ENCODE data around the gene MLLT10. TPM values are rescaled to one million over a fixed set of nuclear protein-coding genes. Genes with fewer than 3 reads are reported as not detected.
A peak's percentile ranks its signal among the peaks of the same experiment; 100 is the strongest.

The MLLT10 gene
- total and polyA plus RNA-seq, 9 of the 15 experiments (the other 6 are each of a cell fraction or from before 2014, with no cell fraction given): 18.8 to 81.4 (median 64.2) TPM

DNA sequence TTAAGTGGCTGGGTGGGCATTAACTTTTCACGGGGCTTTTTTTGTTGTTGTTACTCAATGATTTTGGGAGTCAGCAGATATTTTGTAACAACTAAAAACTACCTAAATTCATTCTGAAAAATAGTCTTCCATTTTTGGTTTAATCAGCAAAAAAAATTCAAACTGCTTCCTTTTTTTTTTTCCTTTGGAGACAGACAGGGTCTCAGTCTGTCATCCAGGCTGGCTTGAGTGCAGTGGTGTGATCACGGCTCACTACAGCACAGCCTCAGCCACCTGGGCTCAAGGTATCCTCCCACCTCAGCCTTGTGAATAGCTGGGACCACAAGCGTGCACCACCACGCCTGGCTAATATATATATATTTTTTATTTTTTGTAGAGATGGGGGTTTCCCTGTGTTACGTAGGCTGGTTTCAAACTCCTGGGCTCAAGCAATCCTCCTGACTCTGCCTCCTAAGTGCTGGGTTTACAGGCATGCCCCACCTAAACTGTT is 45.0 kb upstream of the MLLT10 start:
- H3K36me3 ChIP-seq (ENCODE audit: control insufficient read depth, insufficient read depth, low read length): no peaks in the 10 kb centered on the region
- no peak overlapping the region for H3K27ac ChIP-seq (ENCODE audit: extremely low read depth, low read depth, low read length)
- WGBS (ENCODE audit: insufficient coverage, low coverage, missing lambda C conversion rate): 27% methylated on average over 5 of the region's 5 CpGs
- FAIRE-seq (no peak), DNase-seq (ENCODE audit: extremely low read depth in 1 of 4, low spot score in 3 of 4) (no peak), ATAC-seq (peak; percentile 60)
- no peak overlapping the region for H3K9ac ChIP-seq (ENCODE audit: insufficient read depth in 1 of 2, low read depth in 2 of 2, low read length in 2 of 2)
- TF ChIP-seq MAFF (IDR thresholded peaks at IDR 0.05; ENCODE audit: low read length) (peak; percentile 53; the same call in 1 of the 2 replicates), NFATC3 (IDR thresholded peaks at IDR 0.05) (no peak), BRD4 (IDR thresholded peaks at IDR 0.05) (no peak), MAFG (tag; conservative IDR thresholded peaks at IDR 0.05) (peak; percentile 70), ZNF316 (IDR thresholded peaks at IDR 0.05) (peak; percentile 90), ZBTB1 (CRISPR knock-in tag; IDR thresholded peaks at IDR 0.05; ENCODE audit: borderline replicate concordance, low read depth) (no peak), C11orf30 (IDR thresholded peaks at IDR 0.05; ENCODE audit: low read depth) (peak; percentile 75; the same call in 1 of the 2 replicates)
- no peaks in the 10 kb centered on the region for H4K20me1 ChIP-seq (replicated peaks; ENCODE audit: control insufficient read depth, insufficient read depth, low read length)
- in situ Hi-C loops (cut with MboI): loop anchor here (25.0 kb wide), 1 partner anchor 448 kb away; no protein-coding TSS in a partner anchor
- H3K79me2 ChIP-seq (ENCODE audit: control insufficient read depth, insufficient read depth, low read length): no peaks in the 10 kb centered on the region
- BruUV-seq (replicated peaks): no TSS peak
- peak overlapping the region; percentile 40; the same call in 1 of the 2 replicates for H2AFZ ChIP-seq (ENCODE audit: low read depth, low read length)
- POLR2A ChIA-PET: interaction anchor here (0.7 kb wide), 1 partner anchor 26 kb away, joined by 3 read pairs; no protein-coding TSS in a partner anchor
- intact Hi-C loops (cut with micrococcal nuclease): no loop called here
- H3K27me3 ChIP-seq (ENCODE audit: control insufficient read depth in 2 of 2, insufficient read depth in 2 of 2, low read length in 2 of 2): no peaks in the 10 kb centered on the region
- CTCF ChIA-PET (ENCODE audit: low intra/inter-chr PET ratio): no interaction called here
- H3K4me2 ChIP-seq (ENCODE audit: insufficient read depth, low read length): no peak overlapping the region
- no peak overlapping the region for H3K4me3 ChIP-seq
- H3K4me1 ChIP-seq (replicated peaks in 1 of 2; ENCODE audit: control insufficient read depth in 2 of 2, insufficient read depth in 2 of 2, low read length in 2 of 2): peaks cover 0 to under 1% of the 10 kb centered on the region in 2 experiments; a peak in 1 of 5 replicates
- no peaks in the 10 kb centered on the region for H3K9me1 ChIP-seq (ENCODE audit: control insufficient read depth, insufficient read depth, low read length)
- H3K9me3 ChIP-seq (replicated peaks; ENCODE audit: control insufficient read depth, insufficient read depth, low read depth, low read length): no peaks in the 10 kb centered on the region
